NCI-H1105 (cell line): ENCODE measurements around the gene NEDD1.
A peak's percentile ranks its signal among the peaks of the same experiment; 100 is the strongest.

Experiments
- DNase-seq: peaks from one replicate; lab custom pipeline; 2025; lab: John Stamatoyannopoulos, UW

Gene NEDD1

DNA sequence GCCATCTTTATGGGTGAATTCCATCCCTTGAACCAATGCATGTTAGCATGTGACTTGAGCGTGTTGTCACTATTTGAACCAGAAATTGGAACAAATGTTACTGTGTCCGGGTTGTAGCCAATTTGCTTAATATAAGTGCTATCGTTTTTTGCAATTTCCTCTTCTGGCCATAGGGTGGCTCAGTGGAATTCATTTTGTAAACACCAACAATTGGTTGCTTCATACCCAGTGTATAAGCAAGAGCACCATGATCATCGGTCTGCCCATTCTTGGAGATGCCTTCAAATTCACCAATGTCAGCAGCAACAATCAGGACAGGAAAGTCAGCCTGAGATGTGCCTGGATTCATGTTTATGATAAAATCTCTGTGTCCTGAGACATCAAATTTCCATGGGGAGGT lies 5.0 kb upstream of the NEDD1 start:
- DNase-seq, result no peak

DNA sequence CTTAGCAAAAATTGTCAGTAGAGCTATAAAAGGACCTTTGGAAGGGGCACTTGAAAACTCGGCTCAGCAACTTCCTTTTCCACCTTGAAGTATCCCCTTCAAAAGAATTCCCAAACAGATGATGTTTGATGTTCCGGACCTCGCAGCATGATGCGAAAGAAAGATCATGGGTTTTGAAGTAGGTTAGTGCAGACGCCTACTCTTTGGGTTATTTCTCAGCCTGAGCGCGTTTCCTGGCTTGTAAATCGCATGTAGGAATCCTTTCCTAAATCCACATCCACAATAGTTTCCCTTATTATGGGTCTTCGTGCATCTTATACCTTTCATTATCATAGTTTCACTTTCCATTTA lies 584 bp upstream of the NEDD1 start:
- DNase-seq, result no peak

DNA sequence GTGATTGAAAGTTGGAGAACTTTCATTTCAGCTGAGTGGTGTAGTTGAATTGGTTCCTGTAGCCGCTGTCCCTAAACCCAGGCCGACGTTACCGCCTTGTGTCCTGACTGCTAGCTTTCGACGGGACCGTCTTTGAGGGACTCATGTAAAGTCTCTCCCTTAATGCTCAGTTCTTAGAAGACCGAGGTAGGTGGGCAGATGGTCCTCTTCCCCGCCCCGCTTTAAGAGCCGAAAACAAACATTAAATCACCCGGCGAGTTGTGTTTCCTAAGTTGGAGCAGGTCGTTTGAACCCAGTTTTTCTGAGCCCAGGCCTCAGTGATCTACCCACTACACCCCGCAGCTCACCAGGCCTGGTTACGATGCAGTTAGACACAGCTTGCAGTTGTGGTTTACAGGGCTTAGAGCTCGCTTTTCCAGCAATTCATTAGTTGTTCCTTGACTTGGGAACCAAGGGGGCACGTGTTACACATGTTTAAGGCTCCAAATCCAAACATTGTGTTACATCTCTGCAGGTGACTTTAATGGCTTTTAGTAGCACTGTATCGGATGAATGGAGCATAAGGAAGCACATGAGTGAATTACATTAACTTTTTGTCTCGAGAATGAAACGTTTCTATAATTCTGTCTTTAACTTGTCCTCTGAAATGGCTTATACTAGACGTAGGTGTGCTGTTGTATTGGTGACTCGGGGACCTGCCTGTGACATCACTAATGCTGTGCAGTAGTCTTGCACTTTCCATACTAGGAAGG lies 790 bp downstream of the NEDD1 start:
- DNase-seq, result peak; percentile 7

DNA sequence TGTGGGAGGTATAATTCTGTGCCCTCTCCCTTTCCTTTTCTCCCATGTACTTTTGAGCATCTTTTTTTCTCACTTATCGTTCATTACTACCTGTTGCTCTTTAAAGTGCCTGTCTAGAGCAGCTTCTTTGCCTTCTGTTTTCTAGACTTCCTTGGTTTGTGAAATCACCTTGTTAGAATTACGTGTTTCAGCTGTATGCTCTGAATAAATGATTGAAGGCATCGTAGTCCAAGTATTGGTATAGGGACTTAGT lies 1.3 kb downstream of the NEDD1 start:
- DNase-seq, result no peak

DNA sequence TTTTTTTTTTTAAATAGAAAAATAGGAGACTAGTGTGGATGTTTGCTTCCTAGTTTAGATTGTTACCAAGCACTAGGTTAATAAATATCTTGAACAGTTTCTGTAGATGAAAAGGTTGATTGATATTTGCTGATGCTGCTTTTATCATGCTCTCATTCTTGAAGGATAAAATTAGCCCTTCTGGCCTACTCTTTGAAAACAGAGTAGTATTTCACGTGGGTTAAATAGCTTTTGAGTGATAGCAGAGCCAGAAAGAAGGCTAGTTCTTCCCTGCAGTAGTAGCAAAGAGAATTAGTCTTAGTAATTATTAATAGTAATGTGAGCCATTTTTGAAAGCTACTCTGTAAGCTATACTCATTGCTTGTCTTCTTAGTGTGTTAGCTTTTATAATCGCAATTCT lies 5.2 kb downstream of the NEDD1 start:
- no peak for DNase-seq

DNA sequence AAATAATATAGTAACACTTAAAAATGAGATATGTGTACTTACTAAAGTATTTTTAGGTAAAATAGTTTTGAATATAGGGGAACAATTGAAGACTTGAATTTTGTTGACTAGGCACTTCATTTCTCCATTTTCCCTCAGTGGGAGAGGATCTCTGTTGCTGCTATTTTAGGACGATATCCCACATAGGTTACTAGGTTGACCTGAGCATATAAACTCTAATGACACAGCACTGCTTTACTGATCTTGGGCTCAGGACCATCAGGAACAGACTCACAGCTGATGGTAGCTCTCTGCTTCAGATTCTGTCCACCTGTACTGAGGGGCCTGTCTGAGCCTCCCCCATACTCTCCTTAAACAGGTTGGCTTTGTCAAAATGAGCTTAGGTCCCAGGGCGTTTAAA lies 5.9 kb downstream of the NEDD1 start:
- no peak for DNase-seq

DNA sequence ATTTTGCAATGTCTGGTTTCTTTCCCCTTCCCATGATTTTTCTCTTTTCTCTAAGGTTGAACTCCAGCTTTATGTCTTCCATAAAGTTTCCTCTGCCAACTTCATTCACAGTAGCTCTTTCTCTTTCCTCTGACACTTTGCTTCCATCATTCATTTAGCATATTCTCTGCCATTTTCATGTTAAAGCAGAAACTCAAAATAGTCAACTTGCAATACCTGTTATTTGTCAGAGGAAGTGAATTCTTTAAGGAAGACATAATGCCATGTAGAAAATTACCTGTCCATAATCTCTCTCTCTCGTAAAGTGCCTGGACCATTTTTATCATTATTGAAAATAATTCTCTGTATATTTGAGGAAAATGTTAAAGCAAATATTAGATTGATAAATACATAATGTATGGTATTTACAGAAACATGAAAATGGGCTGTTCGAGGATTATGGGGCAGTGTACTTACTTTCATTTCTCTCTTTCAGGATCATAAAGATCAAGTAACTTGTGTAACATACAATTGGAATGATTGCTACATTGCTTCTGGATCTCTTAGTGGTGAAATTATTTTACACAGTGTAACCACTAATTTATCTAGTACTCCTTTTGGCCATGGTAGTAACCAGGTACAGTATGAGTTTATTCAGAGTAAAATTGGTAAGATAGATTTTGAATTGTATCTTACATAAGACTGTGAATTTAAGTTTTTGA lies 12.6 kb downstream of the NEDD1 start:
- DNase-seq, result no peak

DNA sequence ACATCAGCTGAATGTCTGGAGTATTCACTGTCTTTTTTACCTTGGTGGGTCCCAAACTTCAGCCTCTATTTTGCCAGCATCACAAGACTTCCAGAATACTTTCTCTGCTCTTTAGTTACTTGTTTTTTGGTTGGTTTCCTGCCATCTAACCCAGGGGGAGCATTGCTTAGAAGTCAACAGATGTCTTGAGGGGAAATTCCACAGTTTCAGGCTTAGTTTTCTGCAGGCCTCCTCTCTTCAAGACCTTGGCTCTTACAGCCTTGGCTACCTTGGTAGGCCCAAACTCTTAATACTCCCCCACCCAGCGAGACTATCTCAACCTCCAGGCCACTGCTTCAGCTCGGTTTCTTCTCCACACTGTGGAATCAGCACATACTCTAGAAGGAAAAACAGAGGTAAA lies 41.7 kb downstream of the NEDD1 start:
- DNase-seq, result no peak

DNA sequence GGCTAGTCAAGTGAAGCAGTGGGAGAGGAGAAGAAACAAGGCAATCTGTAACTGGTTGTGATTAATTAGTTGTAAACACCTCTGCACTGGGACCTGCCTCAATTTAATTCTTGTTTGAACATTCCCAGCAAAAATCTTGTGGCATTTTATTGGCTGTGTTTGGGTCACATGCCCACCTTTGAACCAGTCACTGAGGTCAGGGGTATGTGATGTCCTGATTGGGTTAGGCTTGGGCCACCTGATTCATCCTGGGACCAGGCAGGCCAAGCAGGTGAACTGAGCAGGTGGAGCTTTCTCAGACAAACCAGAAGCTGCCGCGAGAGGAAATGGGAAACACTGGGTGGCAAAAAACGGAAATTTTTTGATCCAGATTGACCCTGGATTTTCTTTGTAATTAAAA lies 72.5 kb downstream of the NEDD1 start:
- DNase-seq, result no peak

DNA sequence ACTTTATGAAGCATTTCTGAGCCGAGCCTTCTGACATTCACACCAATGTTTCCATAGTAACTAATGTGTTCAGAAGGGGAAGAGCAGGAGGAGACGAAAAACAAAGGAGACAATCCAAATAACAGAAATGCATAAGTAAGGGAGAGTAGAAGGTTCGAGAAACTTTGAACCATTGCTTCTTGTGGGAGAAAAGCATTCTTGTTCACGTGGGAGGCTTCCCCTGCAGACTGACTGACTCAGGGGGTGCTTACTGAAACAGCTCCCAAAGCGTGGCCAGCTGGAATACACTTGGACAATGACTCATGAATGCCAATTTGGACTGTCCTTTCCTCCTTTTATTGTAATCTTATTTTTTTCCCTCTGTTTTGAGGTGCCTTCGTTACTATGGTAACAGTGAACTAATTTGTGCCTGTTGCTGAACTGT lies 73.9 kb downstream of the NEDD1 start:
- DNase-seq, result no peak

DNA sequence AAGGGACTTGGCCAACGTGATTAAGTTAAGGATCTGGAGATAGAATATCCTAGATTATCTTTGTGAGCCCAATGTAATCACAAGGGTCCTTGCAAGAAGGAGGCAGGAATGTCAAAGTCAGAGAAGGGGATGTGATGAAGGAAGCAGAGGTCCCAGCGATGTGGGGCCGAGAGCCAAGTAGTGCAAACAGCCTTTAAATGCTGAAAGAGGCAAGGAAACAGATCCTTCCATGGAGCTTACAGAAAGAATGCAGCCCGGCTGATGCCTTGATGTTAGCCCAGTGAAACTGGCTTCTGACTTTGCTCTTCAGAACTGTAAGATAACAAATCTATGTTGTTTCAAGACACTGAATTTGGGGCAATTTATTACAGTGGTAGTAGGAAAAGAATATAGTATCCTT lies 74.9 kb downstream of the NEDD1 start:
- no peak for DNase-seq

DNA sequence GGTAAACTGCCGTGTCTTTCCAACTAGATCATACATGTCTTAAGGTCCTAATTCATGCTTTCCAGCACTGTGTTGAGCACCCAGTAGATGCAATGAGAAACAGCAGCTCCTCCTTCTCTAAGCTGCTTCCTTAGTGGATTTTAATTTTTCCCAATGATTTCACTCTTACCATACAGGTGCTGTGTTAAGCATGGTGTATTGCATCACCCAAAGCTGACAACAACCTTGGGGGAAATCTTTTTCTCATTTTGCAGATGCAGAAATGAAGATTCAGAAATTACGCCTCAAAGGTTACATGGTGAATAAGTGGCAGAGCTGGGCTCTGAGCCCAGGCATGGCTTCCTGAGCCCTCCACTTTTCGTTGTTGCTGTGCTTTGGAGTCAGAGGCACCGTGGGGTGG lies 75.6 kb downstream of the NEDD1 start:
- no peak for DNase-seq

DNA sequence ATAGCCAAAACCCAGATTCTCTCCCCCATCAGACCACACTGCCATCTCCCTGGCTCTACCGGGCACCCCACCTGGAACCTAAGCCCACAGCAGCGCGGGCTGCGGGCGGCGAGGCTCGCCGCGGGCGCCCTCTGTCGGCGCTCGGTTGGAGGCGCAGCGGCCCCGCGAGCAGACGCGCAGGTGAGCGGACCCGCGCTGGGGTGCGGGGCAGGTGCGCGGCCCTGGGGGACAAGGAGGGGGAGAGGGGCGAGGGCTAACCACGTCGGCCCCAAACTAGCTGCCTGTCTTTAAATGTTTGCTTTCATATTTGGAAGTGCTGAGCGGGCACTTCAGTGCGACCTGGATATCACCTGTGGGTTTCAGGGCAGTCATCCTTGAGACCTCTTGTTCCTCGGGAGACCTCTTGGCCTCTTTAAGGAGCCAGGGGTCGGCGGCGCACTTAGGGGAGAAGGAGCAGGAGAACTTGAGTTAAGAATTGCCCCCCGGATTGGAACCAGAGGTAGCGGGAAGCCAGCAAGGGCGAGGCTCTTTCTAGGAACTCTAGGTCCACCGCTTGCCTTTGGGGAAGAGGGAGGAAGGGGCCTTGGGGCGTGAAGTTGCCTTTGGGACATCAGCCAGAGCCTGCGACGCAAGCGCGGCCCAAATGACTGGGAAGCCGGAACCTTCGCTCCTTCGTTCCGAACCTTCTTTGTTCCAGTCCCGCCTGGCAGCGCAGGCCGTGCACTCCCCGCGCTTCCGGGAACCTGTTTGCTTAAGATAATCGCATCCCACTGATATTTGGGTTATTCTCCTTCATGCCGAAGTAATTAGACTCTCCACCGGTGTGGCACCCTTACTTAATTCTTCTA lies 78.7 kb downstream of the NEDD1 start:
- DNase-seq, result peak; percentile 61

DNA sequence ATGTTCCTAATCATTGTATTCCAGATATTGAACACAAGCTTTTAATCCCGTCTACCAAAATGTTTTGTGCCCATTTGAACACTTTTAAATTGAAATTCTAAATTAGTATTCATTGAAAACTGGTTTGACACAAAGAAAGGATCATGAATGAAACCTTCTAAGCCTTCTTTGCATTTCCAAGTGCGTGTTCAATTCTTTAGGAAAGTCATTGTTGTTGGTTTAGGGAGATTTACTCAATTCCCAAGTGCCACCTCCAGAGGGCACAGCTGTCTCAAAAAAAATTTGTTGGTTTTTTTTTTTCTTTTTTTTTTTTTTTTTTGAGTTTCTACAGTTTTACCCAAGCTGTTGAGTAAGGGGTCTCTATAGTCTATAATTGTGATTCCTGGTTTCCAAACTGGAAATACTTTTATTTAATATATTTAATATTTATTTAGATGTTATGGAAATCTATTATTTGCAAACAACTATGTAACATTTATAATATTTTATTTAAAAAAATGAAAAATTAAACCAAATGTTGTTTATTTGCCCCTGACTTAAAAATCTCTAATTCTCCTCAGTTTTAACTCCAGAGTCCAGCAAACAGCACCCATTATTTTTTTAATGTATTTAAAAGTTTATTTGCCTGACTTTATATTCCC lies 79.9 kb downstream of the NEDD1 start:
- DNase-seq, result peak; percentile 71

DNA sequence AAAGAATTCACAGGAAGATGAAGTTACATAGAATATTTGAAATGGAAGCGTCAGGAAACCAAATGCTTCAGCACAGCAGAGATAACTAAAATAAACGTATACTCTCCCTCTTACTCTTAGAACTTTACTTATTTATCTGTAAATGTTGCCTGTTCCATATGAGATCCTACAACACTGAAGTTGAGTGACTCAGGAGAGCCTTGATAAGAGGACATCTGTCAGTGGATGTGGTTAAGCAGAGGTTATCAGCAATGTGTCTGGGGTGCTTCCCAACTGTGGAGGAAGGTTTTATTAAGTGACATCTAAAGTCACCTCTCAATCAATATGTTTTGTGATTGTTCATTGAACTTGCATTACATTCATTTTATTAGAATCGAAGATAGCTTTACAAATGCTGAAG lies 81.9 kb downstream of the NEDD1 start:
- DNase-seq, result no peak

DNA sequence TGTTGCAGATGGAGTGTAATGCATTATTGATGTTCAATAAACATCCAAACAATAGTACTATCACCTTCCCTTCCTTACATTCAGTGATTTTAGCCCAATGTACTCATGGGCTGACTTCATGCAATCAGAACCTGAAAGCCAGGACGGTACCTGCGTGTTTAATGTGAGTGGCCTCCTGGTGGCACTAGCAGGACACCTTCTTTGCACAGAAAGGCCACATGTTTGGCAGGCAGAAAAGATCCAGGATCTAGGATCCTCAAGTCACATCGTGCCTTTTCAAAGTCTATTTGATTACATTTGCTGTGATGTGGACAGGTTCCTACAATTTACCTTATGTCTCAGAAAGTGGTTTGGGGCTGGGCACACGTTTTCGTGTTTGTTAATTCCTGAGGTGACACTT lies 82.9 kb downstream of the NEDD1 start:
- no peak for DNase-seq

DNA sequence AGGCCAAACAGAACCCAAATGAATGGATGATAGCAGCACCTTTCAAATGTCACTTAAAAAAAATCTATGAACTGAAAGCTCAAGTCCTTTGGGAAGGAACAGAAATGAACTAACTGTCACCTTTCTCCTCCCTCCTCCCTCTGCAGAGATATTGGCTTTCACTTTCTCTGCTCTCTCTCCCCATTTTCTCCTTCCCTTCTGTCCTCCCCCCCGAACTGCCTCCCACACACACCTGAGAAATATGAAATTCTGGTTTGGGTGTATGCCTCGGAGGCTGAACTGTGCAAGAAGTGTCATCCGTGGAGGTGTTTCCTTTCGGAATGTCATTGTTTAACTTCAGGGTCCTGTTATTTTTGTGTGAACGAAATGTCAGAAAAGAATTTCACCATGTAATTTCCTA lies 87.8 kb downstream of the NEDD1 start:
- DNase-seq, result no peak

DNA sequence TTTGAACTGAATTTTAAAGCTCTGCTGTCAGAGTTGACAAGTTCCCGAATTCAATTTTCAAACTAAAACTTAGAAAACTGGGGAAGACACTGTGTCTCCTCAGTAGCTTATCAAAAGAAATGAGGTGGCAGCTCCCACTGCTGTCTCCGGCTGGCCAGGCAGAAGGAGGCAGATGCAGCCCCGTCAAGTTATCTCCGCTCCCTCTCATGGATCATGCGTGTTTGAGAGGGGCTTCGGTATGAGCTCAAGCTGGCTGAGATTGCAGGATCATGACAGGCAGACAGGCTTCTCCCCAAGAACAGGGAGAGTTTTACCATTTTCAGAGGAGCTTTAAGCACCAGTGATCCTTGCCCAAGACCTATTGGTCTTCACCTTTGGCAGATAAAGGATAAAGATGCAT lies 88.8 kb downstream of the NEDD1 start:
- no peak for DNase-seq

DNA sequence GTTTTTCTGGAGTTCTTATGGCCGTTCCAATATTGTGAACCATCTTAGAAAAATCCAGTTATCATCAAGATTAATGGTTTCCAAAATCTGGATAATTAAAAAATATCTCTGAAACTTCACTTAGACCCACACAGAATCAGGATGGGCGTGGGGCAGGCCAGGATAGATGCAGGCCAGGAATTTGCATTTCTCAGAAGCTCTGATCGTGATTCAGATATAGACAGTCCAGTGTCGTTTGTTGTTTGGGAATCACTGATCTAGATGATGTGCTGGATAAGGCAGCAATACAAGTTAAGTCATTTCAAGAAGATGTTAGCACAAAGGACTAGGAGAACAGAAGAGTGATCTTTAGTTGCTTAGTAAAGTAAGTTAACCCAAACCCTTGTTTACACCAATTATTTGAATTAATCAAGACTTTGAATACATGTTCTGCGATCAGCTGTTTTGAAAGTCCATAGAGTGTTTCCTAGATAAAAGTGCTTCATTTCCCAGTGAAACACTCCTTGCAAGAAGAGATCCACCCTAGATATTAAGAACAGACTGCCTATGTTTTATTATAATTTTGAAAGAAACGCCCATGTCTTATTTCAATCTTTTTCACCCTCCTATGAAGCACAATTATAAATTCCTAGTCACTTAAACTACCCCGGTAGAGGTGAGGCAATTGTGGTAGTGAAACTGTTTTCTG lies 90.9 kb downstream of the NEDD1 start:
- no peak for DNase-seq

DNA sequence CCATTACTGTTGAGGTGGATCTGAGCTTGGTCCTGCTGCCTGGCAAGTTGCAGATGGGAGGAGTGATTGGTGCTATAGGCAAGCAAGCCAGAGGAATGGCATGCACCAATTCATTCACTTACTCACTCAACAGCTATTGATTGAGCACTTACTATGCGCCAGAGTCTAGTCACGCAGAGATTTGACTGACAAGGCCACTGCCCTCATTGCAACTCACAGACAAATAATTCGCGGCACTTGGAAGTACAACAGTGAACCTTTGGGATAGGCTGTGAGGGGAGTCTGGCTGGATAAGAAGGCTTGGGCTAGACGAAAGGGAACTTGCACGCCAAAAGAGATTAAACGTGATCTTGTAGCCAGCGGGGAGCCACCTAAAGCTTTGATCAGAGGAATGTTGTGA lies 96.2 kb downstream of the NEDD1 start:
- DNase-seq, result no peak
